Astrocyte of the hippocampus (primary cell): ENCODE measurements around the gene CELF2.

Experiments used
- DNase-seq: peaks from one replicate; pipeline ENCODE4 v3.0.0; 2011; ENCODE audit warnings: low read depth, low spot score

The CELF2 gene

GRCh38 chr10:11058965-11059364 is 41.3 kb downstream of the CELF2 start:
- peak; percentile 51 for DNase-seq

- no peak for DNase-seq
Observed at GRCh38 chr10:11063856-11064255, 46.2 kb downstream of the CELF2 start.

- DNase-seq, result no peak
Observed at GRCh38 chr10:11064832-11065231, 47.2 kb downstream of the CELF2 start.

- no peak for DNase-seq
Observed at GRCh38 chr10:11065567-11065966, 47.9 kb downstream of the CELF2 start.

GRCh38 chr10:11066520-11066919 is 48.8 kb downstream of the CELF2 start:
- no peak for DNase-seq

GRCh38 chr10:11068861-11069633 is 51.4 kb downstream of the CELF2 start:
- no peak for DNase-seq

GRCh38 chr10:11073410-11073809 is 55.7 kb downstream of the CELF2 start:
- DNase-seq, result no peak

GRCh38 chr10:11074536-11075267 is 57.0 kb downstream of the CELF2 start:
- no peak for DNase-seq

GRCh38 chr10:11076221-11076620 is 58.5 kb downstream of the CELF2 start:
- no peak for DNase-seq

GRCh38 chr10:11080564-11080984 is 62.9 kb downstream of the CELF2 start:
- no peak for DNase-seq

GRCh38 chr10:11081408-11081807 is 63.7 kb downstream of the CELF2 start:
- DNase-seq, result no peak

GRCh38 chr10:11082526-11082925 is 64.9 kb downstream of the CELF2 start:
- DNase-seq, result no peak

- DNase-seq, result no peak
Observed at GRCh38 chr10:11083051-11083450, 65.4 kb downstream of the CELF2 start.

GRCh38 chr10:11085545-11085944 is 67.9 kb downstream of the CELF2 start:
- no peak for DNase-seq

GRCh38 chr10:11086177-11086840 is 68.6 kb downstream of the CELF2 start:
- peak; percentile 11 for DNase-seq

- no peak for DNase-seq
Observed at GRCh38 chr10:11087372-11087771, 69.7 kb downstream of the CELF2 start.

GRCh38 chr10:11088709-11089108 is 71.0 kb downstream of the CELF2 start:
- DNase-seq, result no peak

GRCh38 chr10:11089272-11089671 is 71.6 kb downstream of the CELF2 start:
- DNase-seq, result no peak

GRCh38 chr10:11091517-11092102 is 73.9 kb downstream of the CELF2 start:
- no peak for DNase-seq

GRCh38 chr10:11093771-11094736 is 76.4 kb downstream of the CELF2 start:
- no peak for DNase-seq

GRCh38 chr10:11095374-11095801 is 77.7 kb downstream of the CELF2 start:
- no peak for DNase-seq
